B cell (primary cell): ENCODE results near the gene VIT. TPM values are rescaled to one million over a fixed set of nuclear protein-coding genes. Genes with fewer than 3 reads are reported as not detected.
A peak's percentile ranks its signal among the peaks of the same experiment; 100 is the strongest.

ENCODE experiments used
- ATAC-seq: fragments of 200-7000 bp; cut with Tn5 transposase; one replicate; pipeline ENCODE4 v1.10.0; 2021; ENCODE audit warnings: low read depth, mild to moderate bottlenecking, moderate number of reproducible peaks, moderate library complexity
- CTCF ChIA-PET: fragments of 350-600 bp; sonication (Branson Sonifier 250); formaldehyde crosslinking; loops from one replicate; lab custom pipeline; 2021; ENCODE audit warnings: antibody characterized with exemption, inconsistent platforms; lab: Charles Lee
- POLR2A ChIA-PET: fragments of 350-600 bp; sonication (Branson Sonifier 250); formaldehyde crosslinking; loops from one replicate; lab custom pipeline; 2021; ENCODE audit warnings: antibody characterized with exemption; lab: Charles Lee
- DNase-seq: peaks from one replicate; pipeline ENCODE4 v3.0.0; 2013
- H2AFZ ChIP-seq: 2 replicates; pipeline ENCODE4 v1.6.1; 2012; ENCODE audit warnings: mild to moderate bottlenecking, low read depth, low read length; ENCODE audit not compliant: insufficient read depth, poor library complexity, severe bottlenecking
- H3K27ac ChIP-seq, 2 donors: 1 replicate in 1 of 2; 2 replicates in 1 of 2; pipeline ENCODE4 v1.5.1; 2012 to 2013; ENCODE audit warnings: low read length in 2 of 2, mild to moderate bottlenecking in 2 of 2, moderate library complexity in 1 of 2
- H3K27me3 ChIP-seq, 4 experiments: fragments of 200-600 bp in 1 of 4; sonication (generic) in 1 of 4; replicated peaks in 1 of 4; 1 replicate in 2 of 4; 2 replicates in 2 of 4; pipeline versions ENCODE4 v1.6.1 to v1.7.0; 2013 to 2016; ENCODE audit warnings: low read length in 3 of 4, mild to moderate bottlenecking in 2 of 4, mixed read lengths in 1 of 4, moderate library complexity in 1 of 4; ENCODE audit not compliant: insufficient read depth in 4 of 4, control insufficient read depth in 3 of 4; ENCODE audit errors: control extremely low read depth in 1 of 4
- H3K36me3 ChIP-seq, 2 experiments: replicated peaks in 1 of 2; 1 replicate in 1 of 2; 2 replicates in 1 of 2; pipeline versions ENCODE4 v1.6.1 to v1.7.1; 2013; ENCODE audit warnings: low read length in 1 of 2; ENCODE audit not compliant: insufficient read depth in 2 of 2, control insufficient read depth in 1 of 2; ENCODE audit errors: control extremely low read depth in 1 of 2, extremely low read depth in 1 of 2
- H3K4me1 ChIP-seq, 2 donors: fragments of 200-600 bp in 1 of 2; sonication (generic) in 1 of 2; 1 replicate in 1 of 2; 2 replicates in 1 of 2; pipeline versions ENCODE4 v1.5.1 to v1.6.1; 2013 to 2017; ENCODE audit warnings: low read length in 2 of 2; ENCODE audit not compliant: control insufficient read depth in 2 of 2, insufficient read depth in 2 of 2
- H3K4me2 ChIP-seq: replicated peaks from 2 replicates; pipeline ENCODE3; 2012; ENCODE audit warnings: mild to moderate bottlenecking, low read depth, low read length; ENCODE audit not compliant: poor library complexity, severe bottlenecking
- H3K4me3 ChIP-seq, 5 experiments: fragments of 200-600 bp in 1 of 5; sonication (generic) in 1 of 5; 1 replicate in 3 of 5; 2 replicates in 2 of 5; pipeline versions ENCODE4 v1.5.1 to v1.7.0; 2011 to 2016; ENCODE audit warnings: low read length in 4 of 5, mild to moderate bottlenecking in 4 of 5, low read depth in 2 of 5, control low read depth in 1 of 5, moderate library complexity in 1 of 5; ENCODE audit not compliant: insufficient read depth in 1 of 5; ENCODE audit errors: control extremely low read depth in 1 of 5, extremely low read depth in 1 of 5
- H3K79me2 ChIP-seq: fragments of 200-600 bp; sonication (generic); one replicate; pipeline ENCODE4 v1.6.0; 2016; ENCODE audit warnings: low read length; ENCODE audit not compliant: control insufficient read depth, insufficient read depth
- H3K9ac ChIP-seq: fragments of 200-600 bp; sonication (generic); 2 replicates; pipeline ENCODE4 v1.6.1; 2017; ENCODE audit warnings: mild to moderate bottlenecking, low read length, moderate library complexity
- H3K9me3 ChIP-seq, 3 donors: one replicate each; pipeline versions ENCODE4 v1.6.1 to v1.7.1; 2013; ENCODE audit warnings: low read length in 2 of 3; ENCODE audit not compliant: control insufficient read depth in 2 of 3, insufficient read depth in 1 of 3; ENCODE audit errors: control extremely low read depth in 1 of 3
- H4K20me1 ChIP-seq: 2 replicates; pipeline ENCODE4 v1.6.0; 2012; ENCODE audit warnings: mild to moderate bottlenecking, low read length; ENCODE audit not compliant: insufficient read depth, control insufficient read depth, poor library complexity, severe bottlenecking
- H3K27ac Mint-ChIP-seq: one replicate; pipeline ENCODE4 v1.8.0; 2021; ENCODE audit warnings: mixed read lengths
- H3K27me3 Mint-ChIP-seq: one replicate; pipeline ENCODE4 v1.8.0; 2021; ENCODE audit warnings: mixed read lengths
- H3K4me1 Mint-ChIP-seq: one replicate; pipeline ENCODE4 v1.8.0; 2021; ENCODE audit warnings: mixed read lengths
- H3K4me3 Mint-ChIP-seq: one replicate; pipeline ENCODE4 v1.8.0; 2021; ENCODE audit warnings: mixed read lengths
- H3K9me3 Mint-ChIP-seq: one replicate; pipeline ENCODE4 v1.8.0; 2022; ENCODE audit warnings: mixed read lengths; ENCODE audit not compliant: insufficient read depth
- EZH2 ChIP-seq: IDR thresholded peaks from 2 replicates; pipeline ENCODE4 v1.6.1; 2012; ENCODE audit warnings: borderline replicate concordance, low read depth, mild to moderate bottlenecking, moderate library complexity, low read length; ENCODE audit not compliant: insufficient read depth, poor library complexity, severe bottlenecking
- WGBS: methylation state at CpG from one replicate; pipeline ENCODE4 v1.1.5; 2013; ENCODE audit warnings: missing lambda C conversion rate; ENCODE audit not compliant: insufficient coverage; 5-methylcytosine and 5-hydroxymethylcytosine counted together
- intact Hi-C: fragments of 100-400 bp; cut with micrococcal nuclease; formaldehyde crosslinking; loops from one replicate; pipeline ENCODE4 v1.10.0; 2022
- polyA plus RNA-seq: library from polyadenylated mRNA; depleted of rRNA; stranded (reverse); fragments of >200 nt; gene quantifications from 2 replicates; pipeline ENCODE4 v1.2.3, GENCODE V29; 2012
- total RNA-seq, 2 donors: library from RNA; stranded (reverse); fragments of 120-200 nt in 1 of 2; gene quantifications; 1 replicate in 1 of 2; 2 replicates in 1 of 2; pipeline versions ENCODE4 v1.2.3 to v1.2.4, GENCODE V29; 2013 to 2022
- TF ChIP-seq, protein P1 (sequence below): fragments of 200-600 bp; IDR thresholded peaks from one replicate; pipeline ENCODE4 v1.8.0; 2022; ENCODE audit warnings: antibody characterized with exemption, mild to moderate bottlenecking

The VIT gene
- total and polyA plus RNA-seq, 2 donors (not counting 1 experiment from before 2014, with no cell fraction given): not detected

- DNase-seq (no peak), ATAC-seq (no peak)
- WGBS: 92% methylated on average over 1 of the region's 2 CpGs
- intact Hi-C loops: no loop called here
- Histone ChIP-seq H3K4me3 (no peak overlapping the region), H3K9ac (no peak overlapping the region), H2AFZ (no peak overlapping the region), H3K4me2 (no peak overlapping the region), H3K27me3 (peaks cover 0 to 2% (median 0%) of the 10 kb centered on the region in 4 experiments), H3K79me2 (no peaks in the 10 kb centered on the region), H3K36me3 (no peaks in the 10 kb centered on the region), H4K20me1 (no peaks in the 10 kb centered on the region), H3K9me3 (no peaks in the 10 kb centered on the region), H3K27ac (no peak overlapping the region), H3K4me1 (no peaks in the 10 kb centered on the region)
- H3K4me3 Mint-ChIP-seq: no peak overlapping the region
- H3K9me3 Mint-ChIP-seq: no peaks in the 10 kb centered on the region
- CTCF ChIA-PET: interaction anchor here (0.7 to 3.1 kb wide), 9 partner anchors 9 to 1281 kb away, joined by 3 to 17 read pairs (median 4); no protein-coding TSS in a partner anchor
- POLR2A ChIA-PET: no interaction called here
- no peak overlapping the region for H3K27ac Mint-ChIP-seq
- H3K4me1 Mint-ChIP-seq: no peaks in the 10 kb centered on the region
- peaks cover 15% of the 10 kb centered on the region for H3K27me3 Mint-ChIP-seq
- no peak for TF ChIP-seq EZH2
- TF ChIP-seq, protein P1, sequence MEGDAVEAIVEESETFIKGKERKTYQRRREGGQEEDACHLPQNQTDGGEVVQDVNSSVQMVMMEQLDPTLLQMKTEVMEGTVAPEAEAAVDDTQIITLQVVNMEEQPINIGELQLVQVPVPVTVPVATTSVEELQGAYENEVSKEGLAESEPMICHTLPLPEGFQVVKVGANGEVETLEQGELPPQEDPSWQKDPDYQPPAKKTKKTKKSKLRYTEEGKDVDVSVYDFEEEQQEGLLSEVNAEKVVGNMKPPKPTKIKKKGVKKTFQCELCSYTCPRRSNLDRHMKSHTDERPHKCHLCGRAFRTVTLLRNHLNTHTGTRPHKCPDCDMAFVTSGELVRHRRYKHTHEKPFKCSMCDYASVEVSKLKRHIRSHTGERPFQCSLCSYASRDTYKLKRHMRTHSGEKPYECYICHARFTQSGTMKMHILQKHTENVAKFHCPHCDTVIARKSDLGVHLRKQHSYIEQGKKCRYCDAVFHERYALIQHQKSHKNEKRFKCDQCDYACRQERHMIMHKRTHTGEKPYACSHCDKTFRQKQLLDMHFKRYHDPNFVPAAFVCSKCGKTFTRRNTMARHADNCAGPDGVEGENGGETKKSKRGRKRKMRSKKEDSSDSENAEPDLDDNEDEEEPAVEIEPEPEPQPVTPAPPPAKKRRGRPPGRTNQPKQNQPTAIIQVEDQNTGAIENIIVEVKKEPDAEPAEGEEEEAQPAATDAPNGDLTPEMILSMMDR: no peak
These were observed 83.0 kb downstream of the VIT start for GRCh38 chr2:36779462-36779861.

GRCh38 chr2:36780231-36780839, 83.8 kb downstream of the VIT start:
- DNase-seq (peak; percentile 59), ATAC-seq (no peak)
- Histone ChIP-seq H3K9me3 (no peaks in the 10 kb centered on the region), H3K9ac (no peak overlapping the region), H3K36me3 (no peaks in the 10 kb centered on the region), H3K27ac (no peak overlapping the region), H3K79me2 (no peaks in the 10 kb centered on the region), H3K4me3 (no peak overlapping the region), H3K4me2 (no peak overlapping the region), H4K20me1 (no peaks in the 10 kb centered on the region), H3K27me3 (peaks cover 0 to 2% (median 0%) of the 10 kb centered on the region in 4 experiments), H2AFZ (no peak overlapping the region), H3K4me1 (peaks cover 0 to 3% of the 10 kb centered on the region in 2 donors)
- POLR2A ChIA-PET: no interaction called here
- H3K27me3 Mint-ChIP-seq: peaks cover 15% of the 10 kb centered on the region
- H3K4me1 Mint-ChIP-seq: peaks cover 2% of the 10 kb centered on the region
- TF ChIP-seq, protein P1: peak; percentile 95
- TF ChIP-seq EZH2: no peak
- WGBS: 17% methylated on average over 1 of the region's 4 CpGs
- no peak overlapping the region for H3K4me3 Mint-ChIP-seq
- no peaks in the 10 kb centered on the region for H3K9me3 Mint-ChIP-seq
- CTCF ChIA-PET: interaction anchor here (1.1 to 2.3 kb wide), 4 partner anchors 9 to 224 kb away, joined by 4 to 7 read pairs (median 4); no protein-coding TSS in a partner anchor
- no peak overlapping the region for H3K27ac Mint-ChIP-seq
- intact Hi-C loops: loop anchor here (2.0 to 5.0 kb wide), 3 partner anchors 224 to 1492 kb away; no protein-coding TSS in a partner anchor
